AG10803 (cell line): ENCODE data around the gene SLC16A10.
A peak's percentile ranks its signal among the peaks of the same experiment; 100 is the strongest.

Source experiments
- DNase-seq: peaks from one replicate; pipeline ENCODE4 v3.0.0; 2010; ENCODE audit warnings: low read depth
- H3K4me3 ChIP-seq: 2 replicates; pipeline ENCODE4 v1.5.1; 2011; ENCODE audit warnings: mild to moderate bottlenecking, low read length, control low read depth
- TF ChIP-seq, protein P1 (sequence below): conservative IDR thresholded peaks from 2 replicates; pipeline ENCODE4 v1.5.1; 2011; ENCODE audit warnings: mild to moderate bottlenecking, low read length, control low read depth, inconsistent platforms

SLC16A10 gene

DNA sequence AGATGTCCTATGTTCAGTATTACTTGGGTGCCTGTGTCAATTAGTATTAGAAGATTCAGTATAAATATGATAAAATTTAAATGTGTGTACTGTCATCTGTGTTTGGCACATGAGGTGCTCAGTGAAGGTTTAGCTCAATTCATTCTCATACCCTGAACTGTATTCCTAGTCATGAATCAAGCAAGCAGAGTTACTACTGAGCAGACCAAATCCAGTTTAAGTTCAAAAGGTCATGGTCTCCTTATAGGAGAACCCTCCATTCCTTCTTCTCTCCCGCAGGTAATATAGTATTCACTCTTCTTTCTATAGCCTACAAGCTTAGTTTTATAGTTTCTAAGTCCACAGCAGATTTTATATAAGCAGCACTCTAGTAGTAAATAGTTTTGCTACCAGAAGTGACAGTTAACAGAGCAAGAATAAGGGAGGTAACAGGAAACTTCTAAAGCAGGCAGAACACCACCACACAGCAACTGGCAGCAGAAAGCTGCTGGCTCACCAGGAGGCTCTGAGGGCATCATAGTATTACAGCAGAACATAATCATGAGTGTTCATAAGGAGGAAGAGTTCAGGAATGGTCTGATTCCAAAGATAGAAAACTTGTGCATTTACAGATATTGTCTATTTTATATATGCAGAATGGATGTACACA lies 133.2 kb downstream of the SLC16A10 start:
- no peak for DNase-seq
- no peak overlapping the region for H3K4me3 ChIP-seq
- TF ChIP-seq, protein P1, sequence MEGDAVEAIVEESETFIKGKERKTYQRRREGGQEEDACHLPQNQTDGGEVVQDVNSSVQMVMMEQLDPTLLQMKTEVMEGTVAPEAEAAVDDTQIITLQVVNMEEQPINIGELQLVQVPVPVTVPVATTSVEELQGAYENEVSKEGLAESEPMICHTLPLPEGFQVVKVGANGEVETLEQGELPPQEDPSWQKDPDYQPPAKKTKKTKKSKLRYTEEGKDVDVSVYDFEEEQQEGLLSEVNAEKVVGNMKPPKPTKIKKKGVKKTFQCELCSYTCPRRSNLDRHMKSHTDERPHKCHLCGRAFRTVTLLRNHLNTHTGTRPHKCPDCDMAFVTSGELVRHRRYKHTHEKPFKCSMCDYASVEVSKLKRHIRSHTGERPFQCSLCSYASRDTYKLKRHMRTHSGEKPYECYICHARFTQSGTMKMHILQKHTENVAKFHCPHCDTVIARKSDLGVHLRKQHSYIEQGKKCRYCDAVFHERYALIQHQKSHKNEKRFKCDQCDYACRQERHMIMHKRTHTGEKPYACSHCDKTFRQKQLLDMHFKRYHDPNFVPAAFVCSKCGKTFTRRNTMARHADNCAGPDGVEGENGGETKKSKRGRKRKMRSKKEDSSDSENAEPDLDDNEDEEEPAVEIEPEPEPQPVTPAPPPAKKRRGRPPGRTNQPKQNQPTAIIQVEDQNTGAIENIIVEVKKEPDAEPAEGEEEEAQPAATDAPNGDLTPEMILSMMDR = no peak

DNA sequence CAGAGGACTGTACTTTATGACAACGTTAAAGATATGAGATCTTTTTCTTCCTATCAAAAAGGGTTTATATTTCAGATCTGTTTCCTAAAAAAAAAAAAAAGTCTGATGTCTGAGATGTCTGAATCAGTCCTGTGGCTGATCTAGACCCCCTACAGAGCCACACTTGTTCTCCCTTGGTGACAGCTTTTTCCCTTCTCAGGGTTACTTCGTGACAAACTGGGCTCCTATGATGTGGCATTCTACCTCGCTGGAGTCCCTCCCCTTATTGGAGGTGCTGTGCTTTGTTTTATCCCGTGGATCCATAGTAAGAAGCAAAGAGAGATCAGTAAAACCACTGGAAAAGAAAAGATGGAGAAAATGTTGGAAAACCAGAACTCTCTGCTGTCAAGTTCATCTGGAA lies 134.5 kb downstream of the SLC16A10 start:
- TF ChIP-seq, protein P1 = no peak
- H3K4me3 ChIP-seq = no peak overlapping the region

DNA sequence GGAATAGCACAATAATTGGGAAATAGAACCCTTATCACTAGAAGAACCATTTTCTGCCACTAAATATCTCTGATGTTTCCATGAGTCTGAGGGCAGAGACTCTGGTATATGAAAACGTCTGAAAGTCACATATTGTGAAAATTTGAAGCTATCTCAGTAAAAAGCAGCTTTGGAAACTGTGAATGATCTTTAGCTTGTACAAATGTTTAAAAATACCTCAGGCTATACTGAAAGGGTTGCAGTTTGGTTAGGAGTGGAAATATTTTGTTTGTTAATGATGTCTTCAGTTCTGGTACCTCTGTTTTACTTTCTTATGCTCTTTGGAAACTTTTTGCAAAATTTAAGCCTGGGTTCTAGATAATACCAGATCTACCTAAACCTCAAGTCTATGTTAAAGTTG lies 135.0 kb downstream of the SLC16A10 start:
- TF ChIP-seq, protein P1 = no peak
- no peak for DNase-seq
- H3K4me3 ChIP-seq = no peak overlapping the region

More for the DNA sequence above, 134.5 kb downstream of the SLC16A10 start:
- DNase-seq = no peak

DNA sequence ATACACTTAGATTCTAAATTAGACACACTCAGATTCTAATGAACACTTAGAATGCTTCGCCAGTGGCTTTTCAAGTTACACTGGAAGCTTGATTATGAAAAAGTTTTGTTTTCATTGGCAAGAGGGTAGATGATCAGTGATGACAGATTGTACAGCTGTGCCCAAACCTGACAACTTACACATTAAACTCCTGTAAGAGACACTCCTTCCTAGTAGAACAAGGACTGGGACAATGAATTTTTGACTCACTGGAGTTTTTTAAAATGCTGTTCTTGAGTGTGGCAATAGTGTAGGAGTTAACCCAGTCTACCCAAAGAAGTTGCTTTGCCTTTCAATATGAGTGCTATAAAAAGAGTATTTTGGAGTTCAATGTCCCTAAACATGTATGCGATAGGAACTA lies 140.8 kb downstream of the SLC16A10 start:
- H3K4me3 ChIP-seq = no peak overlapping the region
- TF ChIP-seq, protein P1 = no peak
- peak; percentile 12 for DNase-seq

DNA sequence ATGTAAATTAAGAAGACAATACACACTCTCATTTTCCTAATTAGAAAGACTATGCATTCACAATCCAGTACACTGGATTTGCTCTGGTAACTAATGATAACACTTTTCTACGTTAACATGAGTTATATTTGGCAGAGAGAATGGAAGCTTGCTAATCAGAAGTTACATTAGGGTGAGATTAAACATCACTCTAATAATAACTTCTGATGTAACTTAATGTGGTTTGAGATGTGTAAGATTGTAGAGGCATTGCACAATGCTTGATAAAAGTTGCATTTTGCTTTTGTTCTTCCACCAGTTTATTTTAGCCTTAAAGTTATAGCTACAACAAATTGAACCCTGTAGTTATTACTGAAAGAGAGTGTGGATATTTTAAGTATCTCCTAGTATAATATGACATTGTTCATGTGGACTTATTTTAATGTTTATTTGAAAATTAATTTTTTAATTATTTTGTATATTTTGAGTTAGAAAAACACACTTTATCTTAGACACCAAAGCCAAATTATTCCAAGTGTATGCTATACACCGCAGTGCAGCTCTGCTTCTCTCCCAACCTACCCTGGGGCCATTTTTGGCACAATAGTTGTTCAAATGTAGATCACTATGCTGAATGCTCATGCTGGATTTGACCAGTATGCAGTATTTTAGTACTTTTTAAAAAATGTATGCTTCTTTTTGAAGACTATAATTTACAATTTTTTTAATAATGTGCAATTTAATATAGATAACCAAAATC lies 143.2 kb downstream of the SLC16A10 start:
- DNase-seq = peak; percentile 79
- TF ChIP-seq, protein P1 = no peak
- H3K4me3 ChIP-seq = no peak overlapping the region

DNA sequence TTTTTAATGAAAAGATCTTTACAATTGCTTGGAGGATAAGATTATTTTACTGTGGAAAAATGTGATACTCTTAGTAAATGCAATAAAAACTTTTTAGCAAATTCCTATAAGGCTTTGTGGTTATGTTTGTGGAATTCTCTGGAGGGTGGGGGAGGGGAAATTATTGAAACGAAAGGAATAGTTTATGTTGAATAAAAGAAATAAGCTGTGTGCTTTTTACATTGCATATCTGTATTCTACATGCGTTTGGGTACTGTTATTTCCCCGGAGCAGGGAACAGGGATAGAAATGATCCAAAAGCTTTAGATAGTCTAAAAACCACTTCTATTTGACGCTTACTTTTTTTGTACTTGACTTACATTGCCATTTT lies 143.8 kb downstream of the SLC16A10 start:
- TF ChIP-seq, protein P1 = no peak
- H3K4me3 ChIP-seq = no peak overlapping the region
- DNase-seq = peak; percentile 22

DNA sequence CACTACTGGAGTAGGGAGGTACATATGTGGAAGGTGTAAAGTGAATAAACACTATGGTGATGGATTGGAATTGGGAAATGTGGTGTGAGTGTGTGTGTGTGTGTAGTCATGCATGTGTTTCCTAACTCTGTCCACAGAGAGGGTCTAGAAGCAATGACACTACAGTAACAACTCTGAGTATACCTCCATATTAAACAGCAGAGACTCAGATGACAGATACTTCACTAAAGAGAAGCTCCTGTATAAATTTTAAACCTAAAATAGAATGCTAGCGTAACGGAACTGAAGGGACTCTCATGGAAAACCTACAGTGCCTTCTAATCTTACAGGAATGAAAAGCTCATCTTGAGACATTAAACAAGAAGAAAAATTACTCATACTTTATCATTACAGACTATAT lies 150.5 kb downstream of the SLC16A10 start:
- TF ChIP-seq, protein P1 = no peak
- DNase-seq = peak; percentile 25
- no peak overlapping the region for H3K4me3 ChIP-seq
